ENCODE data around the gene ERICH2. TPM values are rescaled to one million over a fixed set of nuclear protein-coding genes. Genes with fewer than 3 reads are reported as not detected.

The ERICH2 gene
- total RNA-seq, 4 donors from 2014 or later: not detected

GRCh38 chr2:170828533-170828916 is 58.3 kb downstream of the ERICH2 start:
- H3K4me1 ChIP-seq: peaks cover 0 to 4% (median 0%) of the 10 kb centered on the region in 4 donors
- H3K9me3 ChIP-seq: no peaks in the 10 kb centered on the region
- DNase-seq: no peak
- no peak for TF ChIP-seq CTCF (IDR thresholded peaks at IDR 0.05)
- TF ChIP-seq POLR2A (IDR thresholded peaks at IDR 0.05): no peak
- H3K27ac ChIP-seq: no peak overlapping the region
- H3K4me3 ChIP-seq: no peak overlapping the region
- no peaks in the 10 kb centered on the region for H3K36me3 ChIP-seq
- H3K27me3 ChIP-seq: peaks cover 0 to 6% of the 10 kb centered on the region in 2 donors

- Histone ChIP-seq H3K4me1 (no peaks in the 10 kb centered on the region), H3K27ac (no peak overlapping the region), H3K36me3 (no peaks in the 10 kb centered on the region), H3K27me3 (peaks cover 0 to under 1% of the 10 kb centered on the region in 2 donors), H3K4me3 (no peak overlapping the region), H3K9me3 (no peaks in the 10 kb centered on the region)
- DNase-seq: no peak
- TF ChIP-seq CTCF (IDR thresholded peaks at IDR 0.05) (no peak), POLR2A (IDR thresholded peaks at IDR 0.05) (no peak)
Observed at GRCh38 chr2:170829036-170829435, 58.9 kb downstream of the ERICH2 start.

GRCh38 chr2:170830166-170830565 is 60.0 kb downstream of the ERICH2 start:
- no peaks in the 10 kb centered on the region for H3K36me3 ChIP-seq
- H3K4me1 ChIP-seq: no peaks in the 10 kb centered on the region
- no peaks in the 10 kb centered on the region for H3K27me3 ChIP-seq
- TF ChIP-seq POLR2A (IDR thresholded peaks at IDR 0.05) (no peak), CTCF (IDR thresholded peaks at IDR 0.05) (no peak)
- no peak overlapping the region for H3K27ac ChIP-seq
- no peaks in the 10 kb centered on the region for H3K9me3 ChIP-seq
- DNase-seq: no peak
- H3K4me3 ChIP-seq: no peak overlapping the region

- H3K4me1 ChIP-seq: no peaks in the 10 kb centered on the region
- no peak for DNase-seq
- no peaks in the 10 kb centered on the region for H3K27me3 ChIP-seq
- no peak overlapping the region for H3K4me3 ChIP-seq
- H3K36me3 ChIP-seq: no peaks in the 10 kb centered on the region
- no peak for TF ChIP-seq CTCF (IDR thresholded peaks at IDR 0.05)
- TF ChIP-seq POLR2A (IDR thresholded peaks at IDR 0.05): no peak
- H3K9me3 ChIP-seq: no peaks in the 10 kb centered on the region
- H3K27ac ChIP-seq: no peak overlapping the region
Observed at GRCh38 chr2:170831115-170831514, 60.9 kb downstream of the ERICH2 start.

- no peaks in the 10 kb centered on the region for H3K9me3 ChIP-seq
- no peaks in the 10 kb centered on the region for H3K27me3 ChIP-seq
- H3K36me3 ChIP-seq: no peaks in the 10 kb centered on the region
- TF ChIP-seq POLR2A (IDR thresholded peaks at IDR 0.05) (no peak), CTCF (IDR thresholded peaks at IDR 0.05) (no peak)
- H3K4me1 ChIP-seq: no peaks in the 10 kb centered on the region
- no peak overlapping the region for H3K27ac ChIP-seq
- no peak for DNase-seq
- no peak overlapping the region for H3K4me3 ChIP-seq
Observed at GRCh38 chr2:170836027-170836426, 65.8 kb downstream of the ERICH2 start.

- Histone ChIP-seq H3K27me3 (no peaks in the 10 kb centered on the region), H3K36me3 (no peaks in the 10 kb centered on the region), H3K4me3 (no peak overlapping the region), H3K9me3 (no peaks in the 10 kb centered on the region), H3K27ac (no peak overlapping the region), H3K4me1 (no peaks in the 10 kb centered on the region)
- no peak for DNase-seq
- TF ChIP-seq POLR2A (IDR thresholded peaks at IDR 0.05) (no peak), CTCF (IDR thresholded peaks at IDR 0.05) (no peak)
Observed at GRCh38 chr2:170840717-170841210, 70.6 kb downstream of the ERICH2 start.

All from Peyer's patch (tissue), 4 donors.